Caco-2 (cell line): ENCODE results near the gene CXCL3. TPM values are rescaled to one million over a fixed set of nuclear protein-coding genes. Genes with fewer than 3 reads are reported as not detected.

Experiments used
- BruUV-seq: library from RNA; stranded (reverse); fragments of 400-500 nt; replicated peaks from 2 replicates; lab custom pipeline; 2021; lab: Mats Ljungman, UMichigan
- CTCF ChIA-PET: fragments of 300-600 bp; sonication (Branson Sonifier 250); formaldehyde crosslinking; loops from one replicate; lab custom pipeline; 2022; ENCODE audit warnings: antibody characterized with exemption; lab: Charles Lee
- POLR2A ChIA-PET: fragments of 300-600 bp; sonication (Branson Sonifier 250); formaldehyde crosslinking; loops from one replicate; lab custom pipeline; 2022; ENCODE audit warnings: antibody characterized with exemption; lab: Charles Lee
- DNase-seq, 2 experiments: peaks; one replicate each; pipeline versions ENCODE4 v3.0.0 to v3.0.0-alpha.2; 2020 to 2022
- H3K27me3 ChIP-seq: replicated peaks from 2 replicates; pipeline ENCODE4 v1.6.0; 2011; ENCODE audit warnings: low read length; ENCODE audit not compliant: control insufficient read depth, insufficient read depth
- H3K36me3 ChIP-seq: 2 replicates; pipeline ENCODE4 v1.5.1; 2011; ENCODE audit warnings: low read length; ENCODE audit not compliant: control insufficient read depth, insufficient read depth
- H3K4me1 ChIP-seq: fragments of 250-450 bp; sonication (Bioruptor Pico); 2 replicates; pipeline ENCODE4 v1.5.1; 2020; ENCODE audit warnings: mild to moderate bottlenecking
- H3K4me3 ChIP-seq: 2 replicates; pipeline ENCODE4 v1.5.1; 2011; ENCODE audit warnings: low read depth, mild to moderate bottlenecking, control low read depth, low read length
- H3K9me3 ChIP-seq: fragments of 250-450 bp; sonication (Bioruptor Pico); 2 replicates; pipeline ENCODE4 v1.5.1; 2020; ENCODE audit warnings: mild to moderate bottlenecking, moderate library complexity
- H3K27ac Mint-ChIP-seq: one replicate; pipeline ENCODE4 v1.8.0; 2022; ENCODE audit warnings: mixed read lengths; ENCODE audit not compliant: unreplicated experiment
- H3K27me3 Mint-ChIP-seq: one replicate; pipeline ENCODE4 v1.8.0; 2022; ENCODE audit warnings: mixed read lengths; ENCODE audit not compliant: insufficient read depth, unreplicated experiment
- H3K36me3 Mint-ChIP-seq: one replicate; pipeline ENCODE4 v1.8.0; 2022; ENCODE audit warnings: mild to moderate bottlenecking, mixed read lengths; ENCODE audit not compliant: insufficient read depth, unreplicated experiment
- H3K4me1 Mint-ChIP-seq: one replicate; pipeline ENCODE4 v1.8.0; 2022; ENCODE audit warnings: low read depth, mixed read lengths; ENCODE audit not compliant: unreplicated experiment
- H3K4me3 Mint-ChIP-seq: one replicate; pipeline ENCODE4 v1.8.0; 2022; ENCODE audit warnings: mild to moderate bottlenecking, moderate library complexity, mixed read lengths; ENCODE audit not compliant: unreplicated experiment
- H3K9me3 Mint-ChIP-seq: one replicate; pipeline ENCODE4 v1.8.0; 2022; ENCODE audit warnings: mixed read lengths; ENCODE audit not compliant: unreplicated experiment
- intact Hi-C: fragments of 100-400 bp; cut with micrococcal nuclease; formaldehyde crosslinking; loops from one replicate; pipeline ENCODE4 v1.10.0; 2022; ENCODE audit not compliant: unreplicated experiment
- total RNA-seq: library from RNA; stranded (reverse); gene quantifications from 2 replicates; pipeline ENCODE4 v1.2.3, GENCODE V29; 2022
- TF ChIP-seq, protein P1 (sequence below), 2 experiments: fragments of 200-600 bp in 1 of 2; IDR thresholded peaks; 1 replicate in 1 of 2; 2 replicates in 1 of 2; pipeline versions ENCODE4 v1.5.1 to v1.8.0; 2011 to 2022; ENCODE audit warnings: antibody characterized with exemption in 1 of 2, control low read depth in 1 of 2, inconsistent platforms in 1 of 2, low read depth in 1 of 2, low read length in 1 of 2, mild to moderate bottlenecking in 1 of 2, moderate library complexity in 1 of 2; ENCODE audit not compliant: insufficient read depth in 1 of 2, severe bottlenecking in 1 of 2, unreplicated experiment in 1 of 2

Gene CXCL3
- total RNA-seq, 1 experiment from 2014 or later: 1.9 TPM

GRCh38 chr4:74004668-74005067 lies 33.8 kb downstream of the CXCL3 start:
- Mint-ChIP-seq H3K27me3 (no peaks in the 10 kb centered on the region), H3K36me3 (no peaks in the 10 kb centered on the region), H3K27ac (peak overlapping the region; percentile 93), H3K4me1 (peaks cover 15% of the 10 kb centered on the region), H3K9me3 (no peaks in the 10 kb centered on the region), H3K4me3 (peak overlapping the region; percentile 24)
- H3K9me3 ChIP-seq: no peaks in the 10 kb centered on the region
- peaks cover 40% of the 10 kb centered on the region for H3K4me1 ChIP-seq
- no peak overlapping the region for H3K4me3 ChIP-seq
- TF ChIP-seq, protein P1, sequence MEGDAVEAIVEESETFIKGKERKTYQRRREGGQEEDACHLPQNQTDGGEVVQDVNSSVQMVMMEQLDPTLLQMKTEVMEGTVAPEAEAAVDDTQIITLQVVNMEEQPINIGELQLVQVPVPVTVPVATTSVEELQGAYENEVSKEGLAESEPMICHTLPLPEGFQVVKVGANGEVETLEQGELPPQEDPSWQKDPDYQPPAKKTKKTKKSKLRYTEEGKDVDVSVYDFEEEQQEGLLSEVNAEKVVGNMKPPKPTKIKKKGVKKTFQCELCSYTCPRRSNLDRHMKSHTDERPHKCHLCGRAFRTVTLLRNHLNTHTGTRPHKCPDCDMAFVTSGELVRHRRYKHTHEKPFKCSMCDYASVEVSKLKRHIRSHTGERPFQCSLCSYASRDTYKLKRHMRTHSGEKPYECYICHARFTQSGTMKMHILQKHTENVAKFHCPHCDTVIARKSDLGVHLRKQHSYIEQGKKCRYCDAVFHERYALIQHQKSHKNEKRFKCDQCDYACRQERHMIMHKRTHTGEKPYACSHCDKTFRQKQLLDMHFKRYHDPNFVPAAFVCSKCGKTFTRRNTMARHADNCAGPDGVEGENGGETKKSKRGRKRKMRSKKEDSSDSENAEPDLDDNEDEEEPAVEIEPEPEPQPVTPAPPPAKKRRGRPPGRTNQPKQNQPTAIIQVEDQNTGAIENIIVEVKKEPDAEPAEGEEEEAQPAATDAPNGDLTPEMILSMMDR (IDR thresholded peaks at IDR 0.05; ENCODE audit: insufficient read depth in 1 of 2, low read depth in 1 of 2, low read length in 1 of 2, severe bottlenecking in 1 of 2, unreplicated experiment in 1 of 2): no peak
- no peak for DNase-seq
- no peaks in the 10 kb centered on the region for H3K27me3 ChIP-seq
- intact Hi-C loops: loop anchor here (1.0 to 2.0 kb wide), 2 partner anchors 56 to 95 kb away; partner anchors contain the start of gene CXCL2
- CTCF ChIA-PET: no interaction called here
- no peaks in the 10 kb centered on the region for H3K36me3 ChIP-seq
- BruUV-seq: no TSS peak
- POLR2A ChIA-PET: no interaction called here

- no peaks in the 10 kb centered on the region for H3K36me3 Mint-ChIP-seq
- no peak overlapping the region for H3K27ac Mint-ChIP-seq
- ChIA-PET CTCF (no interaction called here), POLR2A (no interaction called here)
- no peaks in the 10 kb centered on the region for H3K9me3 Mint-ChIP-seq
- intact Hi-C loops: no loop called here
- no TSS peak for BruUV-seq
- TF ChIP-seq, protein P1 (IDR thresholded peaks at IDR 0.05; ENCODE audit: insufficient read depth in 1 of 2, low read depth in 1 of 2, low read length in 1 of 2, severe bottlenecking in 1 of 2, unreplicated experiment in 1 of 2): no peak
- no peaks in the 10 kb centered on the region for H3K27me3 Mint-ChIP-seq
- Histone ChIP-seq H3K4me3 (no peak overlapping the region), H3K36me3 (no peaks in the 10 kb centered on the region), H3K27me3 (no peaks in the 10 kb centered on the region), H3K4me1 (peaks cover 26% of the 10 kb centered on the region), H3K9me3 (no peaks in the 10 kb centered on the region)
- no peak for DNase-seq
- no peak overlapping the region for H3K4me3 Mint-ChIP-seq
- peaks cover 7% of the 10 kb centered on the region for H3K4me1 Mint-ChIP-seq
Observed at GRCh38 chr4:74000301-74000700, 38.2 kb downstream of the CXCL3 start.

- Histone ChIP-seq H3K4me3 (no peak within 1 kb of the TSS), H3K27me3 (no peaks in the 10 kb centered on the region), H3K36me3 (no peaks in the 10 kb centered on the region), H3K4me1 (peaks cover 7% of the 10 kb centered on the region), H3K9me3 (no peaks in the 10 kb centered on the region)
- POLR2A ChIA-PET: no interaction called here
- no peak for DNase-seq
- H3K9me3 Mint-ChIP-seq: no peaks in the 10 kb centered on the region
- no peak within 1 kb of the TSS for H3K27ac Mint-ChIP-seq
- TF ChIP-seq, protein P1 (IDR thresholded peaks at IDR 0.05; ENCODE audit: insufficient read depth in 1 of 2, low read depth in 1 of 2, low read length in 1 of 2, severe bottlenecking in 1 of 2, unreplicated experiment in 1 of 2): no peak
- BruUV-seq: no TSS peak
- H3K4me3 Mint-ChIP-seq: no peak within 1 kb of the TSS
- CTCF ChIA-PET: no interaction called here
- no peaks in the 10 kb centered on the region for H3K36me3 Mint-ChIP-seq
- intact Hi-C loops: no loop called here
- H3K27me3 Mint-ChIP-seq: no peaks in the 10 kb centered on the region
- H3K4me1 Mint-ChIP-seq: no peaks in the 10 kb centered on the region
Observed at GRCh38 chr4:73998040-73999011, 40.2 kb downstream of the CXCL3 start, which contains the start of gene CXCL5. CXCL5 (minus strand) TSS chr4:73998677; CDS start chr4:73998581, 96 bp downstream.
